Transverse colon (tissue), 4 donors: ENCODE measurements around the gene SMARCA2. TPM values are rescaled to one million over a fixed set of nuclear protein-coding genes. Genes with fewer than 3 reads are reported as not detected.
A peak's percentile ranks its signal among the peaks of the same experiment; 100 is the strongest.

Source experiments
- DNase-seq: peaks from one replicate; pipeline ENCODE4 v3.0.0-alpha.2; 2019
- H3K27ac ChIP-seq, 4 donors: fragments of 200-600 bp; sonication (generic); 2 replicates each; pipeline ENCODE4 v1.5.1; 2016 to 2018; ENCODE audit warnings: inconsistent platforms in 4 of 4
- H3K27me3 ChIP-seq: fragments of 200-600 bp; sonication (generic); 2 replicates; pipeline ENCODE4 v1.5.1; 2017; ENCODE audit warnings: inconsistent platforms
- H3K36me3 ChIP-seq, 4 donors: fragments of 200-600 bp; sonication (generic); 2 replicates each; pipeline ENCODE4 v1.5.1; 2017 to 2019; ENCODE audit warnings: inconsistent platforms in 4 of 4
- H3K4me1 ChIP-seq, 4 donors: fragments of 200-600 bp; sonication (generic); 2 replicates each; pipeline ENCODE4 v1.5.1; 2017 to 2020; ENCODE audit warnings: inconsistent platforms in 4 of 4
- H3K4me3 ChIP-seq, 4 donors: fragments of 200-600 bp; sonication (generic); 1 replicate in 1 of 4; 2 replicates in 3 of 4; pipeline versions ENCODE4 v1.5.1 to v1.6.1; 2017 to 2019; ENCODE audit warnings: inconsistent platforms in 4 of 4
- H3K9me3 ChIP-seq, 2 donors: fragments of 200-600 bp; sonication (generic); 2 replicates each; pipeline ENCODE4 v1.5.1; 2017 to 2019; ENCODE audit warnings: inconsistent platforms in 2 of 2
- EP300 ChIP-seq: sonication (generic); formaldehyde crosslinking; IDR thresholded peaks from one replicate; pipeline ENCODE4 v1.6.1; 2017; ENCODE audit warnings: antibody characterized with exemption, low read depth
- POLR2A ChIP-seq: fragments of 450-650 bp; IDR thresholded peaks from one replicate; pipeline ENCODE4 v1.6.1; 2016; ENCODE audit warnings: antibody characterized with exemption, mild to moderate bottlenecking, moderate library complexity
- POLR2AphosphoS5 ChIP-seq, 3 donors: sonication (generic); formaldehyde crosslinking; IDR thresholded peaks; one replicate each; pipeline ENCODE4 v1.6.1; 2016; ENCODE audit warnings: antibody characterized with exemption in 3 of 3
- WGBS, 2 donors: methylation state at CpG; one replicate each; pipeline ENCODE4 v1.1.5; 2018; ENCODE audit warnings: low coverage in 1 of 2; 5-methylcytosine and 5-hydroxymethylcytosine counted together
- in situ Hi-C, 4 donors: fragments of 200-750 bp; cut with MboI; loops; one replicate each; pipeline versions ENCODE4 v1.15.0 to v1.15.1; 2017; ENCODE audit warnings: low sequenced_read_pairs in 3 of 4, low pct_ligation_motif_present in 1 of 4, low pct_unique_long_range_greater_than_20kb in 1 of 4
- intact Hi-C: fragments of 100-400 bp; cut with DNase I; formaldehyde crosslinking; loops from one replicate; pipeline ENCODE4 v1.15.1; 2023; ENCODE audit warnings: low total_unique reads
- total RNA-seq, 4 donors: library from RNA; depleted of rRNA; stranded (reverse); fragments of >200 nt; gene quantifications; one replicate each; pipeline ENCODE4 v1.1.0, GENCODE V29; 2016
- TF ChIP-seq, protein P1 (sequence below), 5 experiments: fragments of 200-600 bp in 3 of 5; fragments of 450-650 bp in 2 of 5; sonication (generic) in 3 of 5; IDR thresholded peaks; 1 replicate in 2 of 5; 2 replicates in 3 of 5; pipeline ENCODE4 v1.5.1; 2016 to 2017; ENCODE audit warnings: antibody characterized with exemption in 5 of 5, inconsistent platforms in 3 of 5, mild to moderate bottlenecking in 2 of 5, moderate library complexity in 1 of 5

Gene SMARCA2
- total RNA-seq, 4 donors from 2014 or later = 74.8 to 110 (median 92.4) TPM

DNA sequence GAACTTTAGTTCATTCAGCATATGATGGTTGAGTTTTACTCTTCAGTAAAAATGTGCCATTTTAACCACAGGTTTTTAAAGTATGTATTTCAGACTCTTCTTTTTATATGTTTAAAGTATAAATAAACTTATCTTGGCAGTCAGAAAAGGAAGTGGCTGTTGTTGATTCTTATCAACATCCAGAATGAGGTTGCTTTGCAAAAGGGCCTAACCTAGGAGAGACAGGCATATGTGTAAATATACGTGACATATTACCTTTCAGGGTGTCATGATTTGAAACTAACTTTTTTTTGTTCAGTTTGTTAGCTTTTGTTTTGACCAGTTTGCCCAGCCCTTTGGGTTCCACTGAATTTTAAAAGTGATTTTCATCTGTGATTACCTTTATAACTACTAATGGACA is 7.4 kb downstream of the SMARCA2 start:
- DNase-seq = no peak
- H3K4me3 ChIP-seq = no peak overlapping the region
- H3K27me3 ChIP-seq = no peaks in the 10 kb centered on the region
- H3K4me1 ChIP-seq = peaks cover 27 to 92% (median 56%) of the 10 kb centered on the region in 4 donors
- H3K9me3 ChIP-seq = no peaks in the 10 kb centered on the region
- H3K36me3 ChIP-seq = no peaks in the 10 kb centered on the region
- TF ChIP-seq, protein P1, sequence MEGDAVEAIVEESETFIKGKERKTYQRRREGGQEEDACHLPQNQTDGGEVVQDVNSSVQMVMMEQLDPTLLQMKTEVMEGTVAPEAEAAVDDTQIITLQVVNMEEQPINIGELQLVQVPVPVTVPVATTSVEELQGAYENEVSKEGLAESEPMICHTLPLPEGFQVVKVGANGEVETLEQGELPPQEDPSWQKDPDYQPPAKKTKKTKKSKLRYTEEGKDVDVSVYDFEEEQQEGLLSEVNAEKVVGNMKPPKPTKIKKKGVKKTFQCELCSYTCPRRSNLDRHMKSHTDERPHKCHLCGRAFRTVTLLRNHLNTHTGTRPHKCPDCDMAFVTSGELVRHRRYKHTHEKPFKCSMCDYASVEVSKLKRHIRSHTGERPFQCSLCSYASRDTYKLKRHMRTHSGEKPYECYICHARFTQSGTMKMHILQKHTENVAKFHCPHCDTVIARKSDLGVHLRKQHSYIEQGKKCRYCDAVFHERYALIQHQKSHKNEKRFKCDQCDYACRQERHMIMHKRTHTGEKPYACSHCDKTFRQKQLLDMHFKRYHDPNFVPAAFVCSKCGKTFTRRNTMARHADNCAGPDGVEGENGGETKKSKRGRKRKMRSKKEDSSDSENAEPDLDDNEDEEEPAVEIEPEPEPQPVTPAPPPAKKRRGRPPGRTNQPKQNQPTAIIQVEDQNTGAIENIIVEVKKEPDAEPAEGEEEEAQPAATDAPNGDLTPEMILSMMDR (IDR thresholded peaks at IDR 0.05) = no peak
- TF ChIP-seq EP300 = no peak
- no peak for TF ChIP-seq POLR2AphosphoS5 (IDR thresholded peaks at IDR 0.05)
- TF ChIP-seq POLR2A = no peak
- in situ Hi-C loops = no loop called here
- intact Hi-C loops = no loop called here
- 43 to 71% methylated on average over 1 of the region's 1 CpG for WGBS, 2 donors
- peak overlapping the region; percentile 35 to 57 (median 46) for H3K27ac ChIP-seq

DNA sequence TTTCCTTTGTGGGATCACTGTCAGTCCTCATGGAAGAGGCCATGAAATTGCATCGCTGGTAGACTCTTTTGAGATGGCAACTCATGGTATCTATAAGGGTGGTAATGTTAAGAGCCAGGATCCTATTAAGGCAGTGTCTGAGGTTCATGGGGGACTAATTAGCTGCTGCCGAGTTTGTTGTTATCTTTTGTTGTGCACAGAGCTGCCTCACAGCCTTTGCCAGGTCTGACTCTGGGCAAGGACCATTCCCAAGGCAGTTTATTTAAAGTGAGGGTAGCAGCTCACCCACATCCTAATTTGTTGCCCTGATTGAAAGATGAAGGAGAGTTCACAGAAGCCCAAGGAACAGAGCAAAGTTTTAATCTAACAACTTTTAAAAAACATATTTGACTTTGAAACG is 7.9 kb downstream of the SMARCA2 start:
- Histone ChIP-seq H3K4me1 (peaks cover 27 to 94% (median 57%) of the 10 kb centered on the region in 4 donors), H3K9me3 (no peaks in the 10 kb centered on the region), H3K4me3 (no peak overlapping the region), H3K36me3 (no peaks in the 10 kb centered on the region), H3K27ac (peak overlapping the region; percentile 35 to 57 (median 46)), H3K27me3 (no peaks in the 10 kb centered on the region)
- intact Hi-C loops = no loop called here
- TF ChIP-seq POLR2A = no peak
- TF ChIP-seq POLR2AphosphoS5 (IDR thresholded peaks at IDR 0.05) = no peak
- no peak for TF ChIP-seq EP300
- TF ChIP-seq, protein P1 (IDR thresholded peaks at IDR 0.05) = no peak
- in situ Hi-C loops = no loop called here
- DNase-seq = no peak
- 55 to 58% methylated on average over 1 to 3 of the region's 3 CpGs for WGBS, 2 donors

DNA sequence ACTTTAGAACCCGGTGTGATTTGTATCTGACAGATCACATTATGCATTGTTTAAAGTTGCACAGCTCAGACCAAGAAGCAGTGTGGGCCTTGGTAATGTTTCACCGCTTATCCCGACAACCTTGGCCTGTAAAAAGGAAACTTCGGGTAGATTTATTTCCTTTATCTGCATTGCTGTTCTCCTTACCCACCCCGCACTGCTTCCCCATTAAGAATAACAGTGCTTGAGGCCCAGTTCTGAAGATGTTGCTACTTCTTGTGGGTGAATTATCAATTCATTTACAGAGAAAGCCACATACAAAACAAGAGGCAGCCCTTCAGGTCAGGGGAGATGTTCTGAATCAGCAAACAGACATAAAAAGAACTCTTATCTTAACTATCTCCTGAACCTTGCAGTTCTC is 8.4 kb downstream of the SMARCA2 start:
- H3K9me3 ChIP-seq = no peaks in the 10 kb centered on the region
- TF ChIP-seq POLR2AphosphoS5 (IDR thresholded peaks at IDR 0.05) = no peak
- TF ChIP-seq POLR2A = no peak
- TF ChIP-seq, protein P1 (IDR thresholded peaks at IDR 0.05) = no peak
- no peak for TF ChIP-seq EP300
- DNase-seq = no peak
- in situ Hi-C loops = no loop called here
- H3K27ac ChIP-seq = peak overlapping the region; percentile 35 to 57 (median 46)
- no peaks in the 10 kb centered on the region for H3K36me3 ChIP-seq
- peaks cover 27 to 95% (median 54%) of the 10 kb centered on the region in 4 donors for H3K4me1 ChIP-seq
- no peaks in the 10 kb centered on the region for H3K27me3 ChIP-seq
- no peak overlapping the region for H3K4me3 ChIP-seq
- 45 to 55% methylated on average over 4 to 5 of the region's 5 CpGs for WGBS, 2 donors
- intact Hi-C loops = no loop called here

DNA sequence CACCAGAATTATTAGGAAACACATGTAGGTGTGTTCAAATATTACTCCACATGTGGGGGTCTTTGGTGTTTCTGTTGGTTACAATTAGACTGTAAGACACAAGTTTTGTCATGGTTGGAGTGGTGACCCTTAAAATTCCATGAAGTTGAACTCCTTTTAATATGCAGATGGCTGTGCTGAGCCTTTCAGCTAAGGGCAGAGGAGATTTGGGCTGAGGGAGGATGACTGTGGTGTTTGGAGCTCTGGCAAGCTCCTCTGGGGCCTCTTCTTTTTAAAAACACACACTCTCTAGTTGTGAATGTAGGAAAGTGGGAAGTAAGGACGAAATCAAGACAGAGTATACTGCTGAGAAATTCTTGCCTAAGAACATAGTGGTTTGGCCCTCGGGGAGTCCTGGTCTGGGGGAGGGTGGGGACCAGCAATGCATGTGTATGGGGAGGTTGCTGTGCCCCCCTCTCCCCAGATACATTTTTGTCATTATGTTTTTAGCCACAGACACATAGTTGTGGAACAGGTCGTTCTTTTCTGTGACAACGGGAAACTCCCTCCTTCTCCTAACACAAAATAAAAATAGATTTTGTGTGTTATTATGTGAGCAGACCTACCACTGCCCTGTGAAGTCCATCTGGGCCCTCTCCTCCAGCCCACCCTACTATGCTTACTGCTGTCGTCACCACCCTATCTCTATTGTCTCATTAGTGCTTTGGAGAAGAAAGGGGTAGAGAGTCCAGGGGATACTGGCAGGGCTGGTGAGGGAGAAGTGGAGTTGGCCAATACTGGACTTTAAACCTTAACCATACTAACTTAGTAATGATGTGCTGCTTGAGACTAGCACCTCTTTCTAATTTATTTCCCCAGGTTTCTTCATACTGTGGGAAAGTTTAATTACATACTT is 10.0 kb downstream of the SMARCA2 start:
- Histone ChIP-seq H3K4me1 (peaks cover 23 to 92% (median 39%) of the 10 kb centered on the region in 4 donors), H3K36me3 (no peaks in the 10 kb centered on the region), H3K9me3 (no peaks in the 10 kb centered on the region), H3K27me3 (no peaks in the 10 kb centered on the region), H3K4me3 (no peak overlapping the region), H3K27ac (peak overlapping the region; percentile 12 to 57 (median 34))
- TF ChIP-seq POLR2AphosphoS5 (IDR thresholded peaks at IDR 0.05) = no peak
- no peak for TF ChIP-seq POLR2A
- no peak for TF ChIP-seq EP300
- TF ChIP-seq, protein P1 (IDR thresholded peaks at IDR 0.05) = no peak
- intact Hi-C loops = no loop called here
- in situ Hi-C loops = no loop called here
- WGBS, 2 donors = 54 to 65% methylated on average over 3 to 5 of the region's 5 CpGs
- no peak for DNase-seq
